Endothelial cell of umbilical vein (primary cell): ENCODE measurements around the gene RAB25.

ENCODE experiments used
- CTCF ChIP-seq, 2 donors: IDR thresholded peaks; 1 replicate in 1 of 2; 2 replicates in 1 of 2; pipeline ENCODE4 v1.5.1; 2011; ENCODE audit warnings: low read length in 2 of 2, mild to moderate bottlenecking in 2 of 2, moderate library complexity in 2 of 2, control low read depth in 1 of 2, inconsistent platforms in 1 of 2, low read depth in 1 of 2; ENCODE audit not compliant: insufficient read depth in 1 of 2; ENCODE audit errors: extremely low read depth in 1 of 2
- EZH2 ChIP-seq: IDR thresholded peaks from 2 replicates; pipeline ENCODE4 v1.6.1; 2012; ENCODE audit warnings: borderline replicate concordance, low read depth, mild to moderate bottlenecking, moderate library complexity, low read length, inconsistent platforms; ENCODE audit not compliant: severe bottlenecking
- JUN ChIP-seq: IDR thresholded peaks from 2 replicates; pipeline ENCODE4 v1.6.1; 2011; ENCODE audit warnings: borderline replicate concordance, low read depth; ENCODE audit not compliant: insufficient read length, insufficient read depth
- MAX ChIP-seq: IDR thresholded peaks from 2 replicates; pipeline ENCODE4 v1.6.1; 2011; ENCODE audit not compliant: insufficient read depth, insufficient read length
- MYC ChIP-seq: IDR thresholded peaks from one replicate; pipeline ENCODE4 v1.6.1; 2011; ENCODE audit warnings: mild to moderate bottlenecking, low read depth, low read length
- POLR2A ChIP-seq: IDR thresholded peaks from 2 replicates; pipeline ENCODE4 v1.6.1; 2012; ENCODE audit warnings: low read depth, mild to moderate bottlenecking, control low read depth, low read length
- POLR2AphosphoS5 ChIP-seq: IDR thresholded peaks from 2 replicates; pipeline ENCODE4 v1.6.1; 2012; ENCODE audit warnings: low read depth, mild to moderate bottlenecking, control low read depth, low read length, moderate library complexity; ENCODE audit not compliant: insufficient read depth

DNA sequence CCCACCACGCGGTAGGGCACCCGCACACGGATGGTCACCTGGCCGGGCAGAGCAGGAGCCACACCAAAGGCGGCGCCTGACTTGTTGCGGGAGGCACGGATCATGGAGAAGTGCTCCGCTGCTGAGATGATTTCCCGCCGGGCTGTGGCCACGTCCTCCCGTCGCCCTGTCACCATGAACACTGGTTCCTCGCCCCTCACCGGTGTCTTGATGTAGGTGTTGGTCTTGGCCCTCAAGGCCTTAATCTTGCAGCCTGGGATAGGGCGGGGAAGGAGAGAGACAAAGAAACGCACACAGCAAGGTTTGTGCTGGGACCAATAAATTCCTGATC lies 16.4 kb downstream of the RAB25 start:
- TF ChIP-seq CTCF (IDR thresholded peaks at IDR 0.05; ENCODE audit: extremely low read depth in 1 of 2, insufficient read depth in 1 of 2, low read depth in 1 of 2, low read length in 2 of 2) = no peak
- TF ChIP-seq POLR2A = no peak
- TF ChIP-seq POLR2AphosphoS5 = no peak
- TF ChIP-seq EZH2 = no peak
- no peak for TF ChIP-seq MYC
- TF ChIP-seq MAX = no peak
- no peak for TF ChIP-seq JUN
